Parathyroid adenoma (tissue), 2 donors: ENCODE measurements around the gene PRSS56.

Experiments
- H2AFZ ChIP-seq: fragments of 300-600 bp; sonication (generic); one replicate; pipeline ENCODE4 v1.7.0; 2017; ENCODE audit warnings: antibody characterized with exemption, mild to moderate bottlenecking
- H3K27ac ChIP-seq: fragments of 300-600 bp; sonication (generic); one replicate; pipeline ENCODE4 v1.7.0; 2017
- H3K27me3 ChIP-seq: fragments of 300-600 bp; sonication (generic); one replicate; pipeline ENCODE4 v1.7.0; 2017; ENCODE audit warnings: low read length; ENCODE audit not compliant: control insufficient read depth, insufficient read depth
- H3K36me3 ChIP-seq: fragments of 300-600 bp; sonication (generic); one replicate; pipeline ENCODE4 v1.7.0; 2017; ENCODE audit warnings: low read length; ENCODE audit not compliant: control insufficient read depth, insufficient read depth
- H3K4me1 ChIP-seq: fragments of 300-600 bp; sonication (generic); one replicate; pipeline ENCODE4 v1.7.0; 2017; ENCODE audit warnings: control low read depth
- H3K4me2 ChIP-seq: fragments of 300-600 bp; sonication (generic); one replicate; pipeline ENCODE4 v1.7.0; 2017; ENCODE audit warnings: low read length
- H3K4me3 ChIP-seq: fragments of 300-600 bp; sonication (generic); one replicate; pipeline ENCODE4 v1.7.0; 2017; ENCODE audit warnings: low read depth, low read length
- H3K79me2 ChIP-seq: fragments of 300-600 bp; sonication (generic); one replicate; pipeline ENCODE4 v1.7.0; 2017; ENCODE audit warnings: control low read depth
- H3K9ac ChIP-seq: fragments of 300-600 bp; sonication (generic); one replicate; pipeline ENCODE4 v1.7.0; 2017; ENCODE audit warnings: mild to moderate bottlenecking
- H3K9me3 ChIP-seq: fragments of 300-600 bp; sonication (generic); one replicate; pipeline ENCODE4 v1.7.0; 2017; ENCODE audit warnings: low read length; ENCODE audit not compliant: control insufficient read depth
- TF ChIP-seq, protein P1 (sequence below): fragments of 300-600 bp; sonication (generic); IDR thresholded peaks from one replicate; pipeline ENCODE4 v1.7.0; 2017; ENCODE audit warnings: antibody characterized with exemption, mild to moderate bottlenecking
- donor health status: primary hyperparathyroidism.

PRSS56 gene

DNA sequence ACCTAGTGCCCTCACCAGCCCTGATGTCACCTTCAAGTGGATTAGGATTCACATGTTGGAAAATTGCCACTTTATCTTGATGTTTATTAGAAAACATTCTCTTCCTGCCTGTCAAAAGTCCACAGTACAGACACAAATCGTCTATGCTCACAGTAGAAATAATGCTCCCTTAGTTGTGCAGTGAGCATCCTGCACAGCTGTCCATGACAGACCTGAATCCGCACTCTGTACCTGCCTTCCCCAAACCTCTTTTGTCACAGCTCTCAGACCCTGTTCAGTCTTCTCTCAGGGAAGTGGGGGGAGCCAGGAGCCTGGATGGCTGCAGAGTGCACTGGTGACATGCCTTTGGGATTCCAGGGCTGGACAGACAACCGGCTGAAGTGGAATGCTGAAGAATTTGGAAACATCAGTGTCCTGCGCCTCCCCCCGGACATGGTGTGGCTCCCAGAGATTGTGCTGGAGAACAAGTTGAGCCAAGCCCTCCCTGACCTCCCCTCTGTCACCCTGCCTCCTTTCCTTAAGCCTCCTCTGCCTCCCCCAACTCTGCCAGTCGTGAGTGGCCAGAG lies 7.8 kb downstream of the PRSS56 start:
- H3K27ac ChIP-seq, result no peak overlapping the region
- no peak overlapping the region for H3K4me3 ChIP-seq
- H2AFZ ChIP-seq, result no peak overlapping the region
- TF ChIP-seq, protein P1, sequence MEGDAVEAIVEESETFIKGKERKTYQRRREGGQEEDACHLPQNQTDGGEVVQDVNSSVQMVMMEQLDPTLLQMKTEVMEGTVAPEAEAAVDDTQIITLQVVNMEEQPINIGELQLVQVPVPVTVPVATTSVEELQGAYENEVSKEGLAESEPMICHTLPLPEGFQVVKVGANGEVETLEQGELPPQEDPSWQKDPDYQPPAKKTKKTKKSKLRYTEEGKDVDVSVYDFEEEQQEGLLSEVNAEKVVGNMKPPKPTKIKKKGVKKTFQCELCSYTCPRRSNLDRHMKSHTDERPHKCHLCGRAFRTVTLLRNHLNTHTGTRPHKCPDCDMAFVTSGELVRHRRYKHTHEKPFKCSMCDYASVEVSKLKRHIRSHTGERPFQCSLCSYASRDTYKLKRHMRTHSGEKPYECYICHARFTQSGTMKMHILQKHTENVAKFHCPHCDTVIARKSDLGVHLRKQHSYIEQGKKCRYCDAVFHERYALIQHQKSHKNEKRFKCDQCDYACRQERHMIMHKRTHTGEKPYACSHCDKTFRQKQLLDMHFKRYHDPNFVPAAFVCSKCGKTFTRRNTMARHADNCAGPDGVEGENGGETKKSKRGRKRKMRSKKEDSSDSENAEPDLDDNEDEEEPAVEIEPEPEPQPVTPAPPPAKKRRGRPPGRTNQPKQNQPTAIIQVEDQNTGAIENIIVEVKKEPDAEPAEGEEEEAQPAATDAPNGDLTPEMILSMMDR, result no peak
- no peaks in the 10 kb centered on the region for H3K4me1 ChIP-seq
- no peaks in the 10 kb centered on the region for H3K27me3 ChIP-seq
- no peaks in the 10 kb centered on the region for H3K36me3 ChIP-seq
- no peaks in the 10 kb centered on the region for H3K79me2 ChIP-seq
- no peak overlapping the region for H3K4me2 ChIP-seq
- H3K9ac ChIP-seq, result no peak overlapping the region
- H3K9me3 ChIP-seq, result no peaks in the 10 kb centered on the region

DNA sequence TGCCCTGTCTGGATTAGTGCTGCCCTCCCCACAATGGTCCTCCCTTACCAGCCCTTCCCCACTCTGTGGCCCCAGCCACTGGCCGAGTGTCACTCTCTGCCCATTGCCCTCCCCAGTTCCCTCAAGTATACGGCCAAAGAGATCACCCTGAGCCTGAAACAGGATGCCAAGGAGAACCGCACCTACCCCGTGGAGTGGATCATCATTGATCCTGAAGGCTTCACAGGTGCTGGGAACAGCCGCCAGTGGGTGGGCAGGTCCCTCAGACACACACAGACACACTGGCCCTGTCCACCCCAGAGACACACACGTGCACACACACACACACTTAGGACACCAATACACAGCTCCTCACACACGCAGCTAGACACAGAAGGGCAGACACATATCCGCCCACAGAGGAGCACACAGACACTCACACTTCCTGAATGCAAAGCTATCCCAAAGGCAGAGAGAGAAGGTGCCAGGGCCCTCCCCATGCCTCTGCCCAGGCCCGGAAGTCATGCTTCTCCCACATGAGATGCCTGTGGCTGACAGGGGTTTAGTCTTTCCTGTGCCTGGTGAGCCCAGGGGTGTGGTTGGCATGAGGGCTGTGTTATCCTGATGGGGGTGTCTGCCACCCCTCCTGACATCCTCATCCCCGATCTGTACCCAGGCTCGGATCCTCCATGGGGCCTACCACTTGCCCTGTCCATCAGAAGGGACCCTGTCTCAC lies 8.7 kb downstream of the PRSS56 start:
- no peaks in the 10 kb centered on the region for H3K79me2 ChIP-seq
- no peak overlapping the region for H3K4me2 ChIP-seq
- H3K4me3 ChIP-seq, result no peak overlapping the region
- H3K9me3 ChIP-seq, result no peaks in the 10 kb centered on the region
- no peak overlapping the region for H3K9ac ChIP-seq
- TF ChIP-seq, protein P1, result no peak
- no peaks in the 10 kb centered on the region for H3K36me3 ChIP-seq
- no peaks in the 10 kb centered on the region for H3K4me1 ChIP-seq
- H3K27me3 ChIP-seq, result no peaks in the 10 kb centered on the region
- H3K27ac ChIP-seq, result no peak overlapping the region
- H2AFZ ChIP-seq, result no peak overlapping the region

DNA sequence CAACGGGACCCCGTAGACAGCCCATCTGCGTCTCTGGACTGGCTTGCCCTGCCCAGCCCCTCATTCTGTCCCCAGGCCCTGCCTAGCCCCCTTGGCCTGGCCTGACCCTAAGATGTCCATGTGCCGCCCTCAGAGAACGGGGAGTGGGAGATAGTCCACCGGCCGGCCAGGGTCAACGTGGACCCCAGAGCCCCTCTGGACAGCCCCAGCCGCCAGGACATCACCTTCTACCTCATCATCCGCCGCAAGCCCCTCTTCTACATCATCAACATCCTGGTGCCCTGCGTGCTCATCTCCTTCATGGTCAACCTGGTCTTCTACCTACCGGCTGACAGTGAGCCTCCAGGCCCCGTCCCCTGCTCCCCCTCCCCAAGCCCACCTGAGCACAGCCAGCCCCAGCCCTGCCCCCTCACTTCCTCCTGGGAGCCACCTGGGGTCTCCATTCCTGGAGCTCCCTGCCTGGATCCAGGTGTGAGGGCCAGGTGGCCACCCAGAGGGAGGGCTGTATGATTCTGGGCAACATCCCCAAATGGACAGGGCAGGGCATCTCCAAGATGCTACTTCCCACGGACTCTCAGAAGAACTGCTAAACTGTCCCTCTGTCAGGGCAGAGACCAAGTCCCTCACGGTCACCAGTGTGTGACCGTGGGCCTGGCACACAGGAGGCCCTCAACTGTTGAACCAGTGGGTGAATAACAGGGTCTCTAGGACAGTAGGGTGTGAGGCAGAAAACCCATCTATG lies 9.8 kb downstream of the PRSS56 start:
- Histone ChIP-seq H3K79me2 (no peaks in the 10 kb centered on the region), H3K4me2 (no peak overlapping the region), H3K27ac (no peak overlapping the region), H3K9ac (no peak overlapping the region), H3K36me3 (no peaks in the 10 kb centered on the region), H2AFZ (no peak overlapping the region), H3K4me3 (no peak overlapping the region), H3K4me1 (no peaks in the 10 kb centered on the region), H3K27me3 (no peaks in the 10 kb centered on the region), H3K9me3 (no peaks in the 10 kb centered on the region)
- TF ChIP-seq, protein P1, result no peak

DNA sequence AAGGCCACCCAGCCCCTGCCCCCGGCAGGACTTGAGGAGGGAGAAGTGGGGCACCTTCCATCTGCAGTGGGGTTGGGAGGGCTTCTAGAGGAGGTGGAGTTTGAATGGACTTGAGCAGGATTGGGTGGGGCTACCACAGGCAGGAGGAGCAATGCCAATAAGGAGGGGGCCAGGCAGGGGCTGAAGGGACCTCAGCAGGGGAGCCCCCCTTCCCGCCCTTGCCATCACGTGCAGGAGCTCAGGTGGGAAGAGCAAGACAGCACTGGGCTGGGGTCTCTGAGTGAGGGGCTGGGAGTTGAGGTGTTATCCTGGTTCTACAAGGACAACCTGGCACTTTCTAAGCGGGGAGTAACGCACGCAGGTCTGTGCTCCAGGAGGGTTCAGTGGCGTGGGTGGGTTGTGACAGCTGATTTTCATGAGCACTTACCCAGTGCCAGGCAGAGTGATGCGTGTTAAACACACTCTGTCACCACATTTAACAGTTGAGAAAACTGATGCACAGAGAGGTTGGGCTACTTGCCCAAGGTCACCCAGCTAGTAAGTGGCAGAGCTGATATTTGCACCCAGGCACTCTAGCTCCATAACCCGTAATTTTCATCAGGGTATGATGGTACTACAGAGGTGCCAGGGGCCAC lies 10.6 kb downstream of the PRSS56 start:
- no peaks in the 10 kb centered on the region for H3K79me2 ChIP-seq
- no peaks in the 10 kb centered on the region for H3K9me3 ChIP-seq
- no peak overlapping the region for H3K4me3 ChIP-seq
- no peak overlapping the region for H3K27ac ChIP-seq
- no peak overlapping the region for H2AFZ ChIP-seq
- TF ChIP-seq, protein P1, result no peak
- no peaks in the 10 kb centered on the region for H3K4me1 ChIP-seq
- no peaks in the 10 kb centered on the region for H3K27me3 ChIP-seq
- H3K36me3 ChIP-seq, result no peaks in the 10 kb centered on the region
- no peak overlapping the region for H3K4me2 ChIP-seq
- no peak overlapping the region for H3K9ac ChIP-seq
